Liver (tissue), 9 donors: ENCODE measurements around the gene MBNL2. TPM values are rescaled to one million over a fixed set of nuclear protein-coding genes. Genes with fewer than 3 reads are reported as not detected.

Experiments used
- DNase-seq: peaks from one replicate; pipeline ENCODE4 v3.0.0-alpha.2; 2017; ENCODE audit warnings: low spot score
- H3K27ac ChIP-seq, 2 donors: one replicate each; pipeline ENCODE4 v1.7.0; 2013; ENCODE audit warnings: inconsistent platforms in 2 of 2, low read length in 2 of 2, control low read depth in 1 of 2, low read depth in 1 of 2, mild to moderate bottlenecking in 1 of 2
- H3K27me3 ChIP-seq, 4 donors: one replicate each; pipeline versions ENCODE4 v1.6.1 to v1.7.0; 2013; ENCODE audit warnings: low read length in 3 of 4, inconsistent platforms in 1 of 4, mild to moderate bottlenecking in 1 of 4, moderate library complexity in 1 of 4; ENCODE audit not compliant: control insufficient read depth in 4 of 4, insufficient read depth in 4 of 4
- H3K36me3 ChIP-seq, 4 donors: one replicate each; pipeline versions ENCODE4 v1.6.1 to v1.7.0; 2013; ENCODE audit warnings: low read length in 3 of 4, mild to moderate bottlenecking in 3 of 4, low read depth in 1 of 4, moderate library complexity in 1 of 4; ENCODE audit not compliant: control insufficient read depth in 4 of 4, insufficient read depth in 3 of 4
- H3K4me1 ChIP-seq, 4 donors: one replicate each; pipeline versions ENCODE4 v1.6.1 to v1.7.0; 2013; ENCODE audit warnings: low read length in 3 of 4, mild to moderate bottlenecking in 3 of 4, moderate library complexity in 1 of 4; ENCODE audit not compliant: control insufficient read depth in 4 of 4, insufficient read depth in 4 of 4
- H3K4me3 ChIP-seq, 3 donors: one replicate each; pipeline versions ENCODE4 v1.6.1 to v1.7.0; 2013; ENCODE audit warnings: low read length in 3 of 3, control low read depth in 1 of 3, low read depth in 1 of 3, mild to moderate bottlenecking in 1 of 3
- H3K9ac ChIP-seq, 2 donors: one replicate each; pipeline ENCODE4 v1.7.0; 2013; ENCODE audit warnings: low read length in 2 of 2, mild to moderate bottlenecking in 2 of 2, moderate library complexity in 2 of 2, control low read depth in 1 of 2, low read depth in 1 of 2
- H3K9me3 ChIP-seq, 4 donors: one replicate each; pipeline versions ENCODE4 v1.6.1 to v1.7.0; 2013; ENCODE audit warnings: low read length in 3 of 4; ENCODE audit not compliant: control insufficient read depth in 4 of 4
- FOXA1 ChIP-seq: IDR thresholded peaks from 2 replicates; pipeline ENCODE4 v1.6.1; 2016; ENCODE audit warnings: antibody characterized with exemption
- FOXA2 ChIP-seq: IDR thresholded peaks from 2 replicates; pipeline ENCODE4 v1.6.1; 2016; ENCODE audit warnings: antibody characterized with exemption
- GABPA ChIP-seq, 2 donors: IDR thresholded peaks in 1 of 2; conservative IDR thresholded peaks in 1 of 2; 2 replicates each; pipeline ENCODE4 v1.6.1; 2016; ENCODE audit warnings: antibody characterized with exemption in 2 of 2, mild to moderate bottlenecking in 1 of 2, moderate library complexity in 1 of 2
- HNF4A ChIP-seq, 2 donors: conservative IDR thresholded peaks; 2 replicates each; pipeline ENCODE4 v1.6.1; 2016; ENCODE audit warnings: antibody characterized with exemption in 2 of 2, mild to moderate bottlenecking in 2 of 2
- HNF4G ChIP-seq: IDR thresholded peaks from 2 replicates; pipeline ENCODE4 v1.6.1; 2016; ENCODE audit warnings: antibody characterized with exemption
- NR2F2 ChIP-seq: IDR thresholded peaks from 2 replicates; pipeline ENCODE4 v1.6.1; 2016; ENCODE audit warnings: antibody characterized with exemption
- RAD21 ChIP-seq, 2 donors: IDR thresholded peaks; 2 replicates each; pipeline ENCODE4 v1.6.1; 2016; ENCODE audit warnings: antibody characterized with exemption in 2 of 2, mild to moderate bottlenecking in 2 of 2
- RXRA ChIP-seq, 2 donors: IDR thresholded peaks; 2 replicates each; pipeline ENCODE4 v1.6.1; 2017 to 2018; ENCODE audit warnings: antibody characterized with exemption in 2 of 2, mild to moderate bottlenecking in 1 of 2
- SP1 ChIP-seq: IDR thresholded peaks from 2 replicates; pipeline ENCODE4 v1.6.1; 2018; ENCODE audit warnings: antibody characterized with exemption, mild to moderate bottlenecking
- YY1 ChIP-seq: IDR thresholded peaks from 2 replicates; pipeline ENCODE4 v1.6.1; 2016; ENCODE audit warnings: antibody characterized with exemption, mild to moderate bottlenecking
- WGBS: extraction: QIAGEN DNeasy Blood & Tissue Kit; methylation state at CpG from one replicate; pipeline ENCODE4 v1.1.7; 2013; 5-methylcytosine and 5-hydroxymethylcytosine counted together
- polyA plus RNA-seq, 2 donors: library from polyadenylated mRNA; stranded (reverse) in 1 of 2; unstranded in 1 of 2; fragments of 200-250 nt in 1 of 2; fragments of >200 nt in 1 of 2; fragmentation: Nextera tagmentation in 1 of 2; extraction: Ambion mirVana in 1 of 2; gene quantifications; one replicate each; pipeline versions ENCODE4 v1.2.1 to v1.2.3, GENCODE V29; 2013 to 2015
- total RNA-seq, 2 donors: library from RNA; depleted of rRNA; stranded (reverse); fragments of >200 nt; gene quantifications; one replicate each; pipeline ENCODE4 v1.2.3, GENCODE V29; 2014
- TF ChIP-seq, protein P1 (sequence below): IDR thresholded peaks from 2 replicates; pipeline ENCODE4 v1.6.1; 2016; ENCODE audit warnings: antibody characterized with exemption, mild to moderate bottlenecking
- TF ChIP-seq, protein P2 (sequence below): fragments of 150-350 bp; IDR thresholded peaks from 2 replicates; pipeline ENCODE4 v1.5.1; 2017; ENCODE audit warnings: improper control_type of control experiment, low read depth, low read length; ENCODE audit not compliant: missing input control
- TF ChIP-seq, protein P3 (sequence below): IDR thresholded peaks from 2 replicates; pipeline ENCODE4 v1.6.1; 2016; ENCODE audit warnings: antibody characterized with exemption
- TF ChIP-seq, protein P4 (sequence below): IDR thresholded peaks from 2 replicates; pipeline ENCODE4 v1.6.1; 2016; ENCODE audit warnings: antibody characterized with exemption
- donor health status: healthy.
- donor health status: healthy.
- donor health status: healthy.
- donor health status: healthy.
- donor health status: healthy.

Gene MBNL2
- total and polyA plus RNA-seq, 4 donors = 16.0 to 49.6 (median 36.8) TPM

DNA sequence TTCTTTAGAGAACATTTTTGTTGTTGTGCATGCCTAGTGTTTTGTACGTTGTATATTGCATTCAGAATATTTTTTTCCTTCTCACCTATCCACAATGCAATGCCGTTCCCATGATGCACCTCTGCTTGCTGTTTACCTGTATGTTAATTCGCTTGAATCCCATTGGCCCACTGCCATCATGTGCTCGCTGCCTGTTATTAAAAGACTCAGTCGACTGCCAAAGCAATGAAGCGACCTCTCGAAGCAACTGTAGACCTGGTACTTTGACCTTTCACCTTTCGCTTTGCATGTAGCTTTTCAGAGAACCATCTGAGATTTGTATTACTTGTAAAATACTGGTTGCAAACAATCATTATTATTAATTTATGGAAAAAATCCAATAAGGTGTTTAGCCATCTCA, 134.5 kb downstream of the MBNL2 start (continued):
- TF ChIP-seq, protein P1, sequence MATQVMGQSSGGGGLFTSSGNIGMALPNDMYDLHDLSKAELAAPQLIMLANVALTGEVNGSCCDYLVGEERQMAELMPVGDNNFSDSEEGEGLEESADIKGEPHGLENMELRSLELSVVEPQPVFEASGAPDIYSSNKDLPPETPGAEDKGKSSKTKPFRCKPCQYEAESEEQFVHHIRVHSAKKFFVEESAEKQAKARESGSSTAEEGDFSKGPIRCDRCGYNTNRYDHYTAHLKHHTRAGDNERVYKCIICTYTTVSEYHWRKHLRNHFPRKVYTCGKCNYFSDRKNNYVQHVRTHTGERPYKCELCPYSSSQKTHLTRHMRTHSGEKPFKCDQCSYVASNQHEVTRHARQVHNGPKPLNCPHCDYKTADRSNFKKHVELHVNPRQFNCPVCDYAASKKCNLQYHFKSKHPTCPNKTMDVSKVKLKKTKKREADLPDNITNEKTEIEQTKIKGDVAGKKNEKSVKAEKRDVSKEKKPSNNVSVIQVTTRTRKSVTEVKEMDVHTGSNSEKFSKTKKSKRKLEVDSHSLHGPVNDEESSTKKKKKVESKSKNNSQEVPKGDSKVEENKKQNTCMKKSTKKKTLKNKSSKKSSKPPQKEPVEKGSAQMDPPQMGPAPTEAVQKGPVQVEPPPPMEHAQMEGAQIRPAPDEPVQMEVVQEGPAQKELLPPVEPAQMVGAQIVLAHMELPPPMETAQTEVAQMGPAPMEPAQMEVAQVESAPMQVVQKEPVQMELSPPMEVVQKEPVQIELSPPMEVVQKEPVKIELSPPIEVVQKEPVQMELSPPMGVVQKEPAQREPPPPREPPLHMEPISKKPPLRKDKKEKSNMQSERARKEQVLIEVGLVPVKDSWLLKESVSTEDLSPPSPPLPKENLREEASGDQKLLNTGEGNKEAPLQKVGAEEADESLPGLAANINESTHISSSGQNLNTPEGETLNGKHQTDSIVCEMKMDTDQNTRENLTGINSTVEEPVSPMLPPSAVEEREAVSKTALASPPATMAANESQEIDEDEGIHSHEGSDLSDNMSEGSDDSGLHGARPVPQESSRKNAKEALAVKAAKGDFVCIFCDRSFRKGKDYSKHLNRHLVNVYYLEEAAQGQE = no peak
- TF ChIP-seq FOXA1 (no peak), YY1 (no peak)
- TF ChIP-seq, protein P2, sequence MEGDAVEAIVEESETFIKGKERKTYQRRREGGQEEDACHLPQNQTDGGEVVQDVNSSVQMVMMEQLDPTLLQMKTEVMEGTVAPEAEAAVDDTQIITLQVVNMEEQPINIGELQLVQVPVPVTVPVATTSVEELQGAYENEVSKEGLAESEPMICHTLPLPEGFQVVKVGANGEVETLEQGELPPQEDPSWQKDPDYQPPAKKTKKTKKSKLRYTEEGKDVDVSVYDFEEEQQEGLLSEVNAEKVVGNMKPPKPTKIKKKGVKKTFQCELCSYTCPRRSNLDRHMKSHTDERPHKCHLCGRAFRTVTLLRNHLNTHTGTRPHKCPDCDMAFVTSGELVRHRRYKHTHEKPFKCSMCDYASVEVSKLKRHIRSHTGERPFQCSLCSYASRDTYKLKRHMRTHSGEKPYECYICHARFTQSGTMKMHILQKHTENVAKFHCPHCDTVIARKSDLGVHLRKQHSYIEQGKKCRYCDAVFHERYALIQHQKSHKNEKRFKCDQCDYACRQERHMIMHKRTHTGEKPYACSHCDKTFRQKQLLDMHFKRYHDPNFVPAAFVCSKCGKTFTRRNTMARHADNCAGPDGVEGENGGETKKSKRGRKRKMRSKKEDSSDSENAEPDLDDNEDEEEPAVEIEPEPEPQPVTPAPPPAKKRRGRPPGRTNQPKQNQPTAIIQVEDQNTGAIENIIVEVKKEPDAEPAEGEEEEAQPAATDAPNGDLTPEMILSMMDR = no peak

- no peak overlapping the region for H3K4me3 ChIP-seq
- no peak overlapping the region for H3K9ac ChIP-seq
- TF ChIP-seq, protein P2 = peak; percentile 76
- TF ChIP-seq, protein P3, sequence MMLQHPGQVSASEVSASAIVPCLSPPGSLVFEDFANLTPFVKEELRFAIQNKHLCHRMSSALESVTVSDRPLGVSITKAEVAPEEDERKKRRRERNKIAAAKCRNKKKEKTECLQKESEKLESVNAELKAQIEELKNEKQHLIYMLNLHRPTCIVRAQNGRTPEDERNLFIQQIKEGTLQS = peak; percentile 49
- TF ChIP-seq YY1 (peak; percentile 56), NR2F2 (peak; percentile 24), FOXA1 (peak; percentile 31), HNF4A (conservative IDR thresholded peaks at IDR 0.05) (peak in 1 of 2 donors; percentile 6), RXRA (IDR thresholded peaks at IDR 0.05) (peak; percentile 33 to 41), RAD21 (IDR thresholded peaks at IDR 0.05) (peak; percentile 99), GABPA (IDR thresholded peaks at IDR 0.05 in 1 of 2, conservative IDR thresholded peaks at IDR 0.05 in 1 of 2) (no peak), HNF4G (no peak), SP1 (no peak), FOXA2 (no peak)
- TF ChIP-seq, protein P4, sequence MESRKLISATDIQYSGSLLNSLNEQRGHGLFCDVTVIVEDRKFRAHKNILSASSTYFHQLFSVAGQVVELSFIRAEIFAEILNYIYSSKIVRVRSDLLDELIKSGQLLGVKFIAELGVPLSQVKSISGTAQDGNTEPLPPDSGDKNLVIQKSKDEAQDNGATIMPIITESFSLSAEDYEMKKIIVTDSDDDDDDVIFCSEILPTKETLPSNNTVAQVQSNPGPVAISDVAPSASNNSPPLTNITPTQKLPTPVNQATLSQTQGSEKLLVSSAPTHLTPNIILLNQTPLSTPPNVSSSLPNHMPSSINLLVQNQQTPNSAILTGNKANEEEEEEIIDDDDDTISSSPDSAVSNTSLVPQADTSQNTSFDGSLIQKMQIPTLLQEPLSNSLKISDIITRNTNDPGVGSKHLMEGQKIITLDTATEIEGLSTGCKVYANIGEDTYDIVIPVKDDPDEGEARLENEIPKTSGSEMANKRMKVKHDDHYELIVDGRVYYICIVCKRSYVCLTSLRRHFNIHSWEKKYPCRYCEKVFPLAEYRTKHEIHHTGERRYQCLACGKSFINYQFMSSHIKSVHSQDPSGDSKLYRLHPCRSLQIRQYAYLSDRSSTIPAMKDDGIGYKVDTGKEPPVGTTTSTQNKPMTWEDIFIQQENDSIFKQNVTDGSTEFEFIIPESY = no peak
- TF ChIP-seq, protein P1 = peak; percentile 28
- 34% methylated on average over 8 of the region's 8 CpGs for WGBS
- DNase-seq = no peak
- peaks cover 6 to 32% (median 23%) of the 10 kb centered on the region in 4 donors for H3K36me3 ChIP-seq
- no peaks in the 10 kb centered on the region for H3K27me3 ChIP-seq
- peak overlapping the region in 1 of 2 donors; percentile 21 for H3K27ac ChIP-seq
- no peaks in the 10 kb centered on the region for H3K9me3 ChIP-seq
- peaks cover 1 to 21% (median 13%) of the 10 kb centered on the region in 4 donors for H3K4me1 ChIP-seq
These were observed 137.3 kb downstream of the MBNL2 start for GRCh38 chr13:97359181-97360057.
